C4-2B (cell line): ENCODE results near the gene NFKB2.

ENCODE experiments used
- H3K27ac ChIP-seq: fragments of 450-650 bp; 2 replicates; pipeline ENCODE4 v1.5.1; 2017
- ZFX ChIP-seq: fragments of 450-650 bp; IDR thresholded peaks from 2 replicates; pipeline ENCODE4 v1.6.1; 2017
- TF ChIP-seq, protein P1 (sequence below): fragments of 450-650 bp; conservative IDR thresholded peaks from 2 replicates; pipeline ENCODE4 v1.5.1; 2017; ENCODE audit warnings: mild to moderate bottlenecking

Gene NFKB2

DNA sequence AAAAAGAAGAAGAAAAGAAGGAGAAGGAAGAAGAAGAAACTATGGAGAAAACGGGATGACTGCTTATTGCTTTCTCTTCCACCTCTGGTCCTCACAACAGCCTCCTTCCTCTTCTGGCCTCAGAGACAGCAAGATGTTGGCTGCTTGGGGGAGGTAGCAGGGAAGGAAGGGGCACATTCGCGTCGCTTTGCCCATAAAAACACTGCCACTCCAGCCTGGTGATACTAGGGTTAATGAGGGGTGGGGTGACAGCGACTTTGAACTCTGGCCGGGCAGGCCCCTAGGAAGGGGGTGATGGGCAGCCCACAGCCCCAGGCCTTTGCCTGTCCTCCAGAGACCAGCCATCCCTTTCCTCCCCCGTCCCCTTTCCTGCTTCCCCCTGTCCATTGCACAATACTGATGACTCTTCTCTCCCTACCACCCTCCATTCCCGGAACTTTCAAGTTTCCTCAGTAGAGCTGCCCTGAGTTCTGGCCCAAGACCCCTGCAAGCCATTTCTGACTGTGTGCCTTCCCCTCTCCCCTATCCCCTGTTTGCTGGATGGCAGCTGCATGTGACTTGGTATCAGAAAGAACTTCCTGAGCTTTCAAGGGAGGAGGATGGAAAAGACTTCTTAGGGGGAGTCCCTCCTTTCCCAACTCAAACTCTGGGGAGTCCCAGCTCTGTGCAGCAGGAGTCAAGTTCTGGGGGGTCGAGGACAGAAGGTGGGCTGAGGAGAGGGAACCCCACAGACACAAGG lies 39.1 kb downstream of the NFKB2 start:
- TF ChIP-seq, protein P1, sequence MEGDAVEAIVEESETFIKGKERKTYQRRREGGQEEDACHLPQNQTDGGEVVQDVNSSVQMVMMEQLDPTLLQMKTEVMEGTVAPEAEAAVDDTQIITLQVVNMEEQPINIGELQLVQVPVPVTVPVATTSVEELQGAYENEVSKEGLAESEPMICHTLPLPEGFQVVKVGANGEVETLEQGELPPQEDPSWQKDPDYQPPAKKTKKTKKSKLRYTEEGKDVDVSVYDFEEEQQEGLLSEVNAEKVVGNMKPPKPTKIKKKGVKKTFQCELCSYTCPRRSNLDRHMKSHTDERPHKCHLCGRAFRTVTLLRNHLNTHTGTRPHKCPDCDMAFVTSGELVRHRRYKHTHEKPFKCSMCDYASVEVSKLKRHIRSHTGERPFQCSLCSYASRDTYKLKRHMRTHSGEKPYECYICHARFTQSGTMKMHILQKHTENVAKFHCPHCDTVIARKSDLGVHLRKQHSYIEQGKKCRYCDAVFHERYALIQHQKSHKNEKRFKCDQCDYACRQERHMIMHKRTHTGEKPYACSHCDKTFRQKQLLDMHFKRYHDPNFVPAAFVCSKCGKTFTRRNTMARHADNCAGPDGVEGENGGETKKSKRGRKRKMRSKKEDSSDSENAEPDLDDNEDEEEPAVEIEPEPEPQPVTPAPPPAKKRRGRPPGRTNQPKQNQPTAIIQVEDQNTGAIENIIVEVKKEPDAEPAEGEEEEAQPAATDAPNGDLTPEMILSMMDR, result no peak
- no peak for TF ChIP-seq ZFX
- no peak overlapping the region for H3K27ac ChIP-seq

DNA sequence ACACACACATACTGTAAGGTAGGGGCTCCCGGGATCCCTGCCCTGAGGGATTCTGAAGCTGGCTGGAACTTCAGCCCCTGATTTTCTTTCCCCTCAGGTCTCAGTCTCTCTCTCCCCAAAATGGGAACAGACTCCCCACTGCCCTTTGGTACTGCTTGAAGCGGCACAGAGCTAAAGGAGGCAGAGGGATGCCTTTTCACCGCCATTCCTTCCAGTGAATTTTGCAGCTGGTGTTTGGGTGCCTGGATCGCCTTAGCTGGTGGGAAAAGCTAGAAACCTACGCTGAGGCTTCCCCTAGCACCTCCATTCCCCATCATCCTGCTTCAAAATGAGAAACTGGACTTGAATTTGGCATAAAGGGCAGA lies 39.6 kb downstream of the NFKB2 start:
- H3K27ac ChIP-seq, result no peak overlapping the region
- no peak for TF ChIP-seq ZFX
- TF ChIP-seq, protein P1, result no peak

DNA sequence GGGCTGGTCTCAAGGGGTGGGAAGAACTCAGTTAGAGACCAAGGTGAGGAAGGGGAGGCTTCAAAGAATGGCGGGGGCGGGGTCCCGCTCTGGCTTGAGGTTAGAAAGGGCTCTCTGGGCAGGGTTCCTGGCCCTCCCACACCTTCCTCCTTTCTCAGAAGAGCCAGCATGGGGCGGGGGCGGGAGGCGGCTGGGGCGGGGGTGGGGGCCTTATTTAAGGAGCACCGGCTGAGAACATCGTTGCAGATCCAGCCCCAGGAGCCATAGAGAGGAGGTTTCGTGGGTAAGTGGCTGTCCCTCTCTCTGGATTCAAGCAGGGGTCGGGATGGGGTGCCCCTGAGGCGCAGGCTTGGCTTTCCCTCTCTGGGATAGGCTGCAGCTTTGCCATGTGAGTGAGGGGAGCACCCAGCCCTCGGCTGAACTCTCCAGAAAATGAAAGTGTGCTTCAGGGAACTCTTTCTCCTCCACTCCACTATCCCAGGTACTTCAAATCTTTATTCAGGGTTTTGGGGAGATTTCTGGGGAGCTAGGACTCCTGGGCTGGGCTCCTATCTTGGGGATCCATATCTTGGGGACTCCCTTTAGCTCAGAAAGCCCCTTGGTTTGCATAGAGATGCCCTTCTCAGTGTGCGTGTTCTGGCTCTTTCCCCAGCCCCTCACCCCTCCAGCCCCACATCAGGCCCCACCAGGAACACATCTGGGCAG lies 40.2 kb downstream of the NFKB2 start:
- no peak overlapping the region for H3K27ac ChIP-seq
- no peak for TF ChIP-seq ZFX
- TF ChIP-seq, protein P1, result no peak

DNA sequence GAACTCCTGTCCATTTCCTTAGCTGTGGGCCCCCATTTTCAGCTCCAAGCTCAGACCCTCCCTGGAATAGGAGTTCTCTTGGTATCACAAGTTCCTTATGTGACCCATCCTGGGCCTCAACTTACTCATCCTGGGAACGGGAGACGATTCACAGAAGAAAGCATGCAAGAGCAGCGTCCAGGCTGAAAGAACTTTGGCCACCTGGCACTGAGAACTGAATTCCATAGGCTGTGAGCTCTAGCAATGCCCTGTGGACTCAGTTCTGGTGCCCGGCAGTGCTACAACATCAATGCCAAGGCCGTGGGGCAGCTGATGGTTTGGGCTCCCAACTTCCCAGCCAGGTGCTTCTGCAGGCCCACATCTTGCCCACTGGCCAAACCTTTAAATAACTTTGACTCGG lies 40.8 kb downstream of the NFKB2 start:
- H3K27ac ChIP-seq, result no peak overlapping the region
- TF ChIP-seq, protein P1, result no peak
- no peak for TF ChIP-seq ZFX

DNA sequence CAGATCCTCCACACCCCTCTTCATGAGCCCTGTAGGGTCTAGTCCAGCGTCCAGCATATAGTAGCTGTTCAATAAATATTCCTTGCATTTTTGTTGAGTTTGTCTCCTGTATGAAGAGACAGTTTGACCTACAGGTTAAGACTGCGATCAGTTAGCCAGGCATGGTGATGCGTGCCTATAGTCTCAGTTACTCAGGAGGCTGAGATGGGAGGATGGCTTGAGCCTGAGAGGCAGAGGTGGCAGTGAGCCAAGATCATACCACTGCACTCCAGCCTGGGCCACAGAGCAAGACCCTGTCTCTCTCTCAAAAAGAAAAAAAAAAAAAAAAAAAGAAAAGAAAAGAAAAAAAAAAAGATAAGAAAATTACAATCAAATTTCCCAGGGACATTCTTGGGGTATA lies 42.0 kb downstream of the NFKB2 start:
- TF ChIP-seq, protein P1, result no peak
- TF ChIP-seq ZFX, result no peak
- H3K27ac ChIP-seq, result no peak overlapping the region

DNA sequence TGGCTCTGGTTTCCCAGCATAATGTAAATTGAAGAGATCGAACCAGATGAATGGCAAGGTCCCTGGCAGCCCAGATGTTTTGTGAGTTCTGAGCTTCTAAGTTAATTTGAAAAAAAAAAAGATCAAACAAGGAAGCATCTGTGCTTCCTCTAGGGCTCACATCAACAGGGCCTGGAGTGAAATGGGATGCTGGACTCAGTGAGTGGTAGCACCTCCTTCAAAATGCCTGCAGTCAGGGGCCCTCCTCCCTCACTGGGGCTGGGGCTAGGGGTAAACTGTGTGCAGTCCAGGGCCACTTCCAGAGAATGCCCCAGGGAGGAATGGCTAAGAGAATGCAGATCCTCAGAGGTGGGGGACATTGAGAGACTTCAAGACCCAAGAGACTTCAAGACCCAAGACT lies 42.9 kb downstream of the NFKB2 start:
- no peak overlapping the region for H3K27ac ChIP-seq
- TF ChIP-seq, protein P1, result no peak

DNA sequence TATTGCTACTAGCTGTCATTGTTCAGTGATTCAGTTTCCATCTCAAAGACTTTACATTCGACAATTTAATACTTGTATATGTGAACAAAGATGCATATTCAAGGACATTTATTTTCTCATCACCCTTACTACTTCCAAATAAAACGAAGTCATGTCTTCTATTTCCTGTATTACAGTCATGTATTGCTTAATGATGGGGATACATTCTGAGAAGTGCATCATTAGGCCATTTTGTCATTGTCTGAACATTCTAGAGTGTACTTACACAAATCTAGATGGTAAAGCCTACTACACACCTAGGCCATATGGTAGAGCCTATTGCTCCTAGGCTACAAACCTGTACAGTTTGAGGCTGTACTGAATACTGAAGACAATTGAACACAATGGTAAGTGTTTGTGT lies 49.3 kb downstream of the NFKB2 start:
- TF ChIP-seq, protein P1, result no peak
- no peak for TF ChIP-seq ZFX
- H3K27ac ChIP-seq, result no peak overlapping the region
